PFSK-1 (cell line): Measurements from ENCODE around the gene KATNAL2.

Source experiments
- FOXP2 ChIP-seq: optimal IDR thresholded peaks from 2 replicates; pipeline ENCODE3; 2011; ENCODE audit warnings: borderline replicate concordance, control low read depth, inconsistent platforms; ENCODE audit not compliant: insufficient read depth; ENCODE audit errors: extremely low read length, extremely low read depth
- POLR2AphosphoS5 ChIP-seq: IDR thresholded peaks from 2 replicates; pipeline ENCODE4 v1.6.1; 2012; ENCODE audit warnings: low read depth, mild to moderate bottlenecking, control low read depth, low read length, moderate library complexity
- SIN3A ChIP-seq: IDR thresholded peaks from 2 replicates; pipeline ENCODE4 v1.6.1; 2012; ENCODE audit warnings: mild to moderate bottlenecking, low read length, moderate library complexity, borderline replicate concordance; ENCODE audit not compliant: insufficient read depth
- TAF1 ChIP-seq: IDR thresholded peaks from 2 replicates; pipeline ENCODE4 v1.6.1; 2012; ENCODE audit warnings: low read length, control low read depth, borderline replicate concordance; ENCODE audit not compliant: insufficient read depth
- TF ChIP-seq, protein P1 (sequence below), 2 experiments: IDR thresholded peaks; 2 replicates each; pipeline versions ENCODE4 v1.6.1 to v1.8.0; 2011 to 2012; ENCODE audit warnings: low read depth in 2 of 2, low read length in 2 of 2, control low read depth in 1 of 2, inconsistent platforms in 1 of 2, mild to moderate bottlenecking in 1 of 2, moderate library complexity in 1 of 2; ENCODE audit not compliant: insufficient read depth in 1 of 2

The KATNAL2 gene

DNA sequence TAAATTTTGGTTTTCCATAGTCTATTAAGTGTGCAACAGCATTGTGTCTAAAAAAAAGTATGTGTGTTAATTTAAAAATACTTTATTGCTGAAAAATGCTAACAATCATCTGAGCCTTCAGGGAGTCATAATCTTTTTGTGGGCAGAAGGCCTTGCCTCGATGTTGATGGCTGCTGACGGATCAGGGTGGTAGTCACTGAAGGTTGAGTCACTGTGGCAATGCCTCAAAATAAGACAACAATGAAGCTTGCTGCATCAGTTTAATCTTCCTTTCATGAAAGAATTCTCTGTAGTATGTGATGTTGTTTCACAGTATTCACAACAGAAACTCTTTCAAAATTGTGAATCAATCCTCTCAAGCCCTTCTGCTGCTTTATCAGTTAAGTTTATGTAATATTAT, 201.6 kb downstream of the KATNAL2 start:
- TF ChIP-seq, protein P1, sequence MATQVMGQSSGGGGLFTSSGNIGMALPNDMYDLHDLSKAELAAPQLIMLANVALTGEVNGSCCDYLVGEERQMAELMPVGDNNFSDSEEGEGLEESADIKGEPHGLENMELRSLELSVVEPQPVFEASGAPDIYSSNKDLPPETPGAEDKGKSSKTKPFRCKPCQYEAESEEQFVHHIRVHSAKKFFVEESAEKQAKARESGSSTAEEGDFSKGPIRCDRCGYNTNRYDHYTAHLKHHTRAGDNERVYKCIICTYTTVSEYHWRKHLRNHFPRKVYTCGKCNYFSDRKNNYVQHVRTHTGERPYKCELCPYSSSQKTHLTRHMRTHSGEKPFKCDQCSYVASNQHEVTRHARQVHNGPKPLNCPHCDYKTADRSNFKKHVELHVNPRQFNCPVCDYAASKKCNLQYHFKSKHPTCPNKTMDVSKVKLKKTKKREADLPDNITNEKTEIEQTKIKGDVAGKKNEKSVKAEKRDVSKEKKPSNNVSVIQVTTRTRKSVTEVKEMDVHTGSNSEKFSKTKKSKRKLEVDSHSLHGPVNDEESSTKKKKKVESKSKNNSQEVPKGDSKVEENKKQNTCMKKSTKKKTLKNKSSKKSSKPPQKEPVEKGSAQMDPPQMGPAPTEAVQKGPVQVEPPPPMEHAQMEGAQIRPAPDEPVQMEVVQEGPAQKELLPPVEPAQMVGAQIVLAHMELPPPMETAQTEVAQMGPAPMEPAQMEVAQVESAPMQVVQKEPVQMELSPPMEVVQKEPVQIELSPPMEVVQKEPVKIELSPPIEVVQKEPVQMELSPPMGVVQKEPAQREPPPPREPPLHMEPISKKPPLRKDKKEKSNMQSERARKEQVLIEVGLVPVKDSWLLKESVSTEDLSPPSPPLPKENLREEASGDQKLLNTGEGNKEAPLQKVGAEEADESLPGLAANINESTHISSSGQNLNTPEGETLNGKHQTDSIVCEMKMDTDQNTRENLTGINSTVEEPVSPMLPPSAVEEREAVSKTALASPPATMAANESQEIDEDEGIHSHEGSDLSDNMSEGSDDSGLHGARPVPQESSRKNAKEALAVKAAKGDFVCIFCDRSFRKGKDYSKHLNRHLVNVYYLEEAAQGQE (IDR thresholded peaks at IDR 0.05; ENCODE audit: insufficient read depth in 1 of 2, low read depth in 2 of 2, low read length in 2 of 2): no peak
- TF ChIP-seq TAF1 (no peak), SIN3A (no peak), FOXP2 (no peak), POLR2AphosphoS5 (no peak)

DNA sequence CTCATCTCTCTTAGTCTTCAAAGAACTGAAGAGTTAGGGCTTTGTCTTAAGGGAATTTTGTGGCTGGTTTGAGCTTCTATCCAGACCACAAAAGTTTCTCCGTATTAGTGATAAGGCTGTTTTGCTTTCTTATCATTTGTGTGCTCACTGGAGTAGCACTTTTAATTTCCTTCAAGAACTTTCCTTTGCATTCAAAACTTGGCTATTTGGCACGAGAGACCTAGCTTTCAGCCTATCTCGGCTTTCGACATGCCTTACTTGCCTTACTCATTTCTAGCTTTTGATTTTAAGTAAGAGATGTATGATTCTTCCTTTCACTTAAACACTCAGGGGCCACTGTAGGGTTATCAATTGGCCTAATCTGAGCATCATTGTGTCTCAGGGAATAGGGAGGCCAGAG, 203.0 kb downstream of the KATNAL2 start:
- TF ChIP-seq TAF1 (no peak), SIN3A (no peak), POLR2AphosphoS5 (no peak), FOXP2 (no peak)
- TF ChIP-seq, protein P1 (IDR thresholded peaks at IDR 0.05; ENCODE audit: insufficient read depth in 1 of 2, low read depth in 2 of 2, low read length in 2 of 2): no peak

DNA sequence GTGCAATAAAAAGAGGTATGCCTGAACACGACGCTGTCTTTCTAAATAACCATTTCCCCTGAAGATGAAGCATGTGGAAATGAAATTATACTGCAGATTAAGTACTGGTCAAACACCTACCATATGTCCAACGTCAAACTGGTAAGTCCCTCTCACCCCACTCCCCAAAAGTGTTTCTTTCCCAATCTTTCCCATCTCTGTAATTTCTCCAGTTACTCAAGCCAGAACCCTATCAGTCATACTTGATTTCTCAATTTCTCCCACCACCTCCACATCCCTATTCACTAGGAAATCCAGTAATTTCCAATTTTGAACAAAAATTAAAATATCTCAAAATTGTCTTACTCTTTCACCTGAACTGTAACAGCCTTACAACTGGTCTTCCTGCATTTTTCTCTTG, 203.7 kb downstream of the KATNAL2 start:
- TF ChIP-seq TAF1: no peak

DNA sequence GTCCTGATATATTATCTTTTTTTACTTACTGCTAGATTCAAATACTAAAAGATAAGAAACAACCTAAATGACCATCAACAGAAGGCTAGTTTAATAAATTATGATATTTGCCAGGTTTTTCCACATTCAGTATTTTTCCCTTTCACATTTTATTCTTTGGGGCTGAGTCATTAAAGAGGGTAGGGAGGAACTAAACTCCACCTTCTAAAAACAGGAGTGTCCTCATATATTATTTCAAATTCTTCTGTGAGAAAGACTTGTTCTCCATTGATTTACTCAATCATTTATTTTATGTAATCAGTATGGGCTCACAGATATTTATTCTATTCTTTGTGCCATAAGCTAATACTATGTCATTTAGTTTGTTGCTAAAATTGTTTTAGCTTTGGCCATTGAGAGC, 223.9 kb downstream of the KATNAL2 start:
- TF ChIP-seq SIN3A (no peak), FOXP2 (no peak), TAF1 (no peak), POLR2AphosphoS5 (no peak)
- TF ChIP-seq, protein P1 (IDR thresholded peaks at IDR 0.05; ENCODE audit: insufficient read depth in 1 of 2, low read depth in 2 of 2, low read length in 2 of 2): no peak

DNA sequence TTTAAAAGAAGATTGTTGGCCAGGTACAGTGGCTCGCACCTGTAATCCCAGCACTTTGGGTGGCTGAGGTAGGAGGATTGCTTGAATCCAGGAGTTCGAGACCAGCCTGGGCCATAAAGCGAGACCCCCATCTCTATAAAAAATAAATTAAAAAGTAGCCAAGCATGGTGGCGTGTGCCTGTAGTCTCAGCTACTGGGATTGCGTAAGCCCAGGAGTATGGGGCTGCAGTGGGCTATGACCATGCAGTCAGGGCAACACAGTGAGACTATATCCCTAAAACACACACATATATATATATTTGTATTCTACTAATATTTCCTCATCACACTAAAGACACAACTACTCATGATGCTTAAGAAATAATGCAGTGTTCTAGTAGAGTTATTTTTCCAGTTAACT, 225.8 kb downstream of the KATNAL2 start:
- TF ChIP-seq SIN3A (no peak), POLR2AphosphoS5 (no peak), TAF1 (no peak), FOXP2 (no peak)
- TF ChIP-seq, protein P1 (IDR thresholded peaks at IDR 0.05; ENCODE audit: insufficient read depth in 1 of 2, low read depth in 2 of 2, low read length in 2 of 2): no peak
